ENCODE results near the gene RILPL1.

DNA sequence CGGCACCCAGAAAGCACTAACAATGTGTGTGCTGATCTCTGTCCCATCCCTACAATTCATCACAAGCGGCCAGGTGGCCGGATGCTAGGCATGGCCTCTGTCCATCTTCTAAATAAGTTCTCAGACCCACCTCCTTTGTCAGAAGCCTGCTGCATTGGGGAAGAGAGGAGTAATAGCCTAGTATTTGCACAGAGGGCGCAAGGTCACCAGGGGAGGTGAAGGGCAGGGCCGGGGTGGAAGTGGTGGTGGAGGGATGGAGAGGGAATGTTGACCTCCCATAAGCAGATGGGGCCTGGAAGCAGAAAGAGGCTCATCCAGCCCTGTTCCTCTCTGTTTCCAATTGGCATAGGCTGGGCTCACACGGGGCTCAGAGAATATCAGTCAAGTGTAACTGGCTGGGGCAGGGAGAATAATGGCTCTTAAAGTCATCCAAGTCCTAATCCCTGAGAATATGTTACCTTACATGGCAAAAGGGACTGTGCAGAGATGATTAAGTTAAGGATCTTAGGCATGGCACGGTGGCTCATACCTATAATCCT is 6.9 kb downstream of the RILPL1 start:
- TF ChIP-seq SUZ12 (IDR thresholded peaks at IDR 0.05) (no peak), BHLHE40 (IDR thresholded peaks at IDR 0.05; ENCODE audit: borderline replicate concordance) (no peak), CTBP1 (IDR thresholded peaks at IDR 0.05; ENCODE audit: borderline replicate concordance) (no peak), HDGF (IDR thresholded peaks at IDR 0.05; ENCODE audit: borderline replicate concordance) (no peak)
- TF ChIP-seq, protein P1, sequence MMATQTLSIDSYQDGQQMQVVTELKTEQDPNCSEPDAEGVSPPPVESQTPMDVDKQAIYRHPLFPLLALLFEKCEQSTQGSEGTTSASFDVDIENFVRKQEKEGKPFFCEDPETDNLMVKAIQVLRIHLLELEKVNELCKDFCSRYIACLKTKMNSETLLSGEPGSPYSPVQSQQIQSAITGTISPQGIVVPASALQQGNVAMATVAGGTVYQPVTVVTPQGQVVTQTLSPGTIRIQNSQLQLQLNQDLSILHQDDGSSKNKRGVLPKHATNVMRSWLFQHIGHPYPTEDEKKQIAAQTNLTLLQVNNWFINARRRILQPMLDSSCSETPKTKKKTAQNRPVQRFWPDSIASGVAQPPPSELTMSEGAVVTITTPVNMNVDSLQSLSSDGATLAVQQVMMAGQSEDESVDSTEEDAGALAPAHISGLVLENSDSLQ (IDR thresholded peaks at IDR 0.05), result no peak

Data from HEK293T (cell line).